Activated CD4-positive, alpha-beta T cell treated with anti-CD3 and anti-CD28 coated beads, Interleukin-2, amount 10 ng/mL, durations not matched to agents 7 days and 5 days (primary cell): ENCODE measurements around the gene FAM20A. TPM values are rescaled to one million over a fixed set of nuclear protein-coding genes. Genes with fewer than 3 reads are reported as not detected.

ENCODE experiments used
- CTCF ChIA-PET: fragments of 350-600 bp; sonication (Branson Sonifier 250); formaldehyde crosslinking; loops from one replicate; lab custom pipeline; 2021; ENCODE audit warnings: antibody characterized with exemption; lab: Charles Lee
- POLR2A ChIA-PET: fragments of 350-600 bp; sonication (Branson Sonifier 250); formaldehyde crosslinking; loops from one replicate; lab custom pipeline; 2021; ENCODE audit warnings: antibody characterized with exemption; lab: Charles Lee
- DNase-seq: peaks from one replicate; pipeline ENCODE4 v3.0.0-alpha.2; 2020
- H3K27ac Mint-ChIP-seq: one replicate; pipeline ENCODE4 v1.8.0; 2021; ENCODE audit warnings: mild to moderate bottlenecking, moderate library complexity, mixed read lengths
- H3K27me3 Mint-ChIP-seq: one replicate; pipeline ENCODE4 v1.8.0; 2021; ENCODE audit warnings: mixed read lengths
- H3K36me3 Mint-ChIP-seq: one replicate; pipeline ENCODE4 v1.8.0; 2021; ENCODE audit warnings: low read depth, mixed read lengths
- H3K4me1 Mint-ChIP-seq: one replicate; pipeline ENCODE4 v1.8.0; 2021; ENCODE audit warnings: mixed read lengths
- H3K4me3 Mint-ChIP-seq: one replicate; pipeline ENCODE4 v1.8.0; 2021; ENCODE audit warnings: mild to moderate bottlenecking, moderate library complexity, mixed read lengths
- H3K9me3 Mint-ChIP-seq: one replicate; pipeline ENCODE4 v1.8.0; 2021; ENCODE audit warnings: mixed read lengths
- total RNA-seq, 2 experiments: library from RNA; stranded (reverse); gene quantifications; one replicate each; pipeline ENCODE4 v1.2.3, GENCODE V29; 2021

FAM20A gene
- total RNA-seq, 2 experiments from 2014 or later = not detected

DNA sequence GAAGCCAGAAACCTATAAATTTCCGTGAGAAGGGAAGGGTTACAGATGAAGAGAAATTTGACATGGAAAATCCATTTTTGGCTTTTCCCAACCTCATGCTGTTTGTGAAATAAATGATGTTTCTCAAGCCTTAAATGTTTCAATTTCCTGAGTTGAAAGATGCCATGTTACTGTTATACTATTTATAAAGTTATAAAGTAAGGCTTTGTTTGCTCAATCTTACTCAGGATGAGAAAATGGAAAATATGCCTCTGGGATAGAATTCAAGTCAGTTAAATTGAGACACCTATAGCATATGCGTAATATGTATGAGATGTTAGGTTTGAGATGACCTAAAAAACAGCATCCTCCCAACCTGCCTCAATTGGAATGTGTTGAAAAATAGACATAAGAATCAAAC is 19.9 kb upstream of the FAM20A start:
- CTCF ChIA-PET = no interaction called here
- Mint-ChIP-seq H3K4me3 (no peak overlapping the region), H3K9me3 (no peaks in the 10 kb centered on the region), H3K27ac (no peak overlapping the region), H3K36me3 (no peaks in the 10 kb centered on the region), H3K27me3 (peaks cover 23% of the 10 kb centered on the region), H3K4me1 (no peaks in the 10 kb centered on the region)
- no peak for DNase-seq
- POLR2A ChIA-PET = no interaction called here

DNA sequence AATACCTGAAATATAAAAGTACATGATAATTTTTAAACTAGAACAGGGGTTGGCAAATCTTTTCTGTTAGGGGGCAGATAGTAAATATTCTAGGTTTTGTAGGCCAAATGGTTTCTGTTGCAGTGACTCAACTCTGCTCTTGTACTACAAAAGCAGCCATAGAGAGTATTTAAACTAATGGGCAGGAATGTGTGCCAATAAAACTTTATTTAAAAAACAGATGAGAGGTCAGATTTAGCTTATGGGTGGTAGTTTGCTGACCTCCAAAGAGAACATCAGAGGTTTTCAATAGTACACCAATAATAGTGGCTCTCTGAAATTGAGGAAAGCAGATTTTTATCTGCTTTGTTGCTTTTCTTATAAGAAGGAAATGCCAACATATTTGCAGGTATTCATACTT is 15.2 kb upstream of the FAM20A start:
- Mint-ChIP-seq H3K4me3 (no peak overlapping the region), H3K27me3 (peaks cover 39% of the 10 kb centered on the region), H3K36me3 (no peaks in the 10 kb centered on the region), H3K9me3 (no peaks in the 10 kb centered on the region), H3K27ac (no peak overlapping the region), H3K4me1 (no peaks in the 10 kb centered on the region)
- ChIA-PET POLR2A (no interaction called here), CTCF (no interaction called here)
- DNase-seq = no peak

DNA sequence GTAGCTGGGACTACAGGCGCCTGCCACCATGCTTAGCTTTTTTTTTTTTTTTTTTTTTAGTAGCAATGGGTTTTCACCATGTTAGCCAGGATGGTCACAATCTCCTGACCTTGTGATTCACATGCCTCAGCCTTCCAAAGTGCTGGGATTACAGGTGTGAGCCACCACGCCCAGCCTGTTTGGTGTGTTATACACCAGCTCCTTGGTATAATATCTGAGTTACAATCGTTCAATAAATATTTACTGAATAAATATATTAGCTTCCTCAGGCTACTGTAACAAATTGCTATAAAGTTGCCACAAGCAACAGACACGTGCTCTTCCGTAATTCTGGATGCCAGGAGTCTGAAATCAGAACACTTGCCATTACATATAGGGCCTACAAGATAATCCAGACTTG is 13.6 kb upstream of the FAM20A start:
- ChIA-PET POLR2A (no interaction called here), CTCF (interaction anchor here (2.5 kb wide), 1 partner anchor 19 kb away, joined by 8 read pairs; no protein-coding TSS in a partner anchor)
- H3K4me3 Mint-ChIP-seq = no peak overlapping the region
- peaks cover 38% of the 10 kb centered on the region for H3K27me3 Mint-ChIP-seq
- no peaks in the 10 kb centered on the region for H3K4me1 Mint-ChIP-seq
- H3K9me3 Mint-ChIP-seq = peaks cover 3% of the 10 kb centered on the region
- no peak overlapping the region for H3K27ac Mint-ChIP-seq
- H3K36me3 Mint-ChIP-seq = no peaks in the 10 kb centered on the region
- DNase-seq = no peak

DNA sequence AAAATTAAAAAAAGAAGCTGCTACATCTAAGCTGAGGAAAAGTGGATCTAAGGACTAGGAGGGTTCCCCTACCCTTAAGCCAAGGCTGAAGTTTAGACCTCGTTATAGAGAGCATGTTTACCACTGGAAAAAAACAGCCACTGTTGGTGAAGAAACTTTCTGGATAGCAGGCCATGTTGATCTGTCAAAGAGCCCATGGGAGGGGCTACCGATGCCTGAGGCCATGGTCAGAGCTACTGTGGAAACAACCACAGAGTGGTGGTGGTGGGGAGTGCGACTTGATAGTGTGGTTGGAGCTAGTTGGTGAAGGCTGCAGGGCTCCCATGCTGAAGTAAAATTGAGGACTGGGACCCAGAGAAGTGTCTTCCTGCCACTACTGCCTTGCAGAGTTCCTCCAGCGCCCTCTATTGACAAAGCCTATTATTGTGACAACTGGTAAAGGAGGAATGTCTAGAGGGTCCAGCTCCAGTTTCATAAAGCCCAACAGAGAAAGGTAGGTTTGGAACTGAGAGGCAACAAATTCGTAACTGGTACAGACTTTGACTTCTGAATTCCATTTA is 12.7 kb upstream of the FAM20A start:
- Mint-ChIP-seq H3K4me1 (no peaks in the 10 kb centered on the region), H3K27me3 (peaks cover 33% of the 10 kb centered on the region), H3K9me3 (peaks cover 10% of the 10 kb centered on the region), H3K4me3 (no peak overlapping the region), H3K36me3 (no peaks in the 10 kb centered on the region), H3K27ac (no peak overlapping the region)
- DNase-seq = peak; percentile 72
- ChIA-PET POLR2A (no interaction called here), CTCF (interaction anchor here (1.5 to 2.5 kb wide), 2 partner anchors 8 to 18 kb away, joined by 3 to 8 read pairs; no protein-coding TSS in a partner anchor)

DNA sequence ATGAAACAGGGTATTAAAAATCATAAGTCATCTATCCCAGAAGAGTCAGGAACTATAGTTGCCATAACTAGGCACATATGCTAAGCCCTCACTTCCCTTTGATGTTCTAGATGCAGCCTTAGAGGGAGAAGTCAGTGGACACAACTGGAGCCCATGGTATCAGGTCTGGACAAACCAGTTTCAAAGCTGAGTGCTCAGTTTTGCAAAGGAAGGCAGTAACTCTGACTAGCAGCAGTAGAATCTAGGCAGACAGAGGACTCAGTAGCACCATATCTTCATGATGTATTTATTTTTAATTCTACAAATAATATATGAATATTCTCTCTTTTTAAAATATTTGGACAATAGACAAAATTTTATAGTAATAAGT is 11.7 kb upstream of the FAM20A start:
- peaks cover 27% of the 10 kb centered on the region for H3K27me3 Mint-ChIP-seq
- no peaks in the 10 kb centered on the region for H3K4me1 Mint-ChIP-seq
- CTCF ChIA-PET = interaction anchor here (1.5 to 2.5 kb wide), 2 partner anchors 7 to 18 kb away, joined by 3 to 8 read pairs; no protein-coding TSS in a partner anchor
- no peaks in the 10 kb centered on the region for H3K36me3 Mint-ChIP-seq
- POLR2A ChIA-PET = no interaction called here
- no peak for DNase-seq
- peaks cover 14% of the 10 kb centered on the region for H3K9me3 Mint-ChIP-seq
- H3K4me3 Mint-ChIP-seq = no peak overlapping the region
- H3K27ac Mint-ChIP-seq = no peak overlapping the region

DNA sequence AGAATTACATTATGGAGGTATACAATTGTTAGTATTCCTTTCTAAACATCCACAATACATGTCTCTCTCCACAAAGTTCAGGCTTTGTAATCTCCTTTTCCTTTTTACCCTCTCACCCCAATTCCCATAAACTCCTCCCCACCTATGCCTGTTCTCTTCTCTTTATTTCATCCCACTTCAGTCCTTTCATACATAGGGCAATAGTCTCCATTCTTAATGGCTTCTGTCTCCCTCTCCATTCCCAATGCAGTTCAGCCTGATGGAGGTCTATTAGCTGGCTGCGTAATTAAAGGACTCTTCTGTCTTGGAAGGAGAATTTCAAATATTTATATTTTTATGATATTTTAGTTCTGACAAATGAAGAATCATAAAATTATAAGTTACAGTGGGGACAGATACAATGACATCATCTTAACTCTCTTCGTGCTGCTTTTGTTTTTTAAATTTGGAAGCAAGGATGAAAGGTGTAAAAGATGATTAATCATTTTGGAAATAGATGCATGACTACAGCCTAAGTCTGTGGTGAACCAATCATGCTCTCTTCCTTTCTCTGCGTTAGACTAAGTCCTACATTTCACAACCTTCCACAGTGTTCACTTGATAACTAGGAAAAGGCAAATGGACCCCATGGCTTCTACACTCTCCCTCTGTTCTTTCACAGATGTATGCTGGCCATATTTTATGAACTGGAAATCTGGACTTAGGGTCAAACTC is 11.2 kb upstream of the FAM20A start:
- ChIA-PET CTCF (interaction anchor here (2.5 kb wide), 1 partner anchor 17 kb away, joined by 8 read pairs; no protein-coding TSS in a partner anchor), POLR2A (no interaction called here)
- H3K27me3 Mint-ChIP-seq = peaks cover 28% of the 10 kb centered on the region
- no peak for DNase-seq
- no peaks in the 10 kb centered on the region for H3K4me1 Mint-ChIP-seq
- H3K4me3 Mint-ChIP-seq = no peak overlapping the region
- no peaks in the 10 kb centered on the region for H3K36me3 Mint-ChIP-seq
- peaks cover 19% of the 10 kb centered on the region for H3K9me3 Mint-ChIP-seq
- no peak overlapping the region for H3K27ac Mint-ChIP-seq

DNA sequence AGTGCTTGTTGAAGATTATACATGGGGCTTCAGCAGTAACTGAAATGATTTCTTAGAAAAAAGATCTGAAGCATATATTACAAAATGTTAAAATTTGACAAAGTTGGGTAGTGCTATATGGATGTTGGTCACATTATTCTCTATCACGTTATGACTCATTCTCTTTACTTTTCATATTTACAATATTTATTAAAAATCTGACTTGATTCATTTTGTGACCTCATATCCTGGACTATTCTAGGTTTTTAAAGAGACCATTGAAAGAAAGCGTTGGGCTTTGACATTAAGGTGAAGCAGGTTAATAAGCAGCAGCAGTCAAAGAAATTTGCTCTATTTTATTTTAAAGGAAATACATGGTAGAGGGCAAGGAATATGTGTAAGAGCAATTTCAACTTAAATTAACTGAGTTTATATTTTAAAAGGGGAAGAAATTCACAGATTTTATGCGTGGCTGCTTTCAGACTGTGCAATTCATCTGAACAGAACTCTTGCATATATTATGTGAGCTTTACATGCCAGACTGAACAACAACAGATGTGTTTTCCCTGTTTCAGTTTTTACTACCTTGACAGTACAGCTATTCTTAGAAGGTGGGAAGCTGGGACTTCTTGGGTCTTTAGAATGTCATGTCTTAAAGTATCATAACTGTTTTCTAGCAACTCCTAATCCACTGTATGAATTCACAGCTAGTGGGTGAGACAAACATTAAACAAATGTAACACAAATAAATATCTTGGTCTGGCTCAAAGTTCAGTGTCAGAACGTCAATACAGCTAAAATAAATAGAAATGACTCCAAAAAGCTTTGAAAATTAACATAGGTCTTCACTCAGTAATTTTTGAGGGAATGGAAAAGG is 10.4 kb upstream of the FAM20A start:
- no peak for DNase-seq
- H3K27me3 Mint-ChIP-seq = peaks cover 26% of the 10 kb centered on the region
- no peaks in the 10 kb centered on the region for H3K36me3 Mint-ChIP-seq
- no peaks in the 10 kb centered on the region for H3K4me1 Mint-ChIP-seq
- POLR2A ChIA-PET = no interaction called here
- H3K4me3 Mint-ChIP-seq = no peak overlapping the region
- H3K9me3 Mint-ChIP-seq = peaks cover 20% of the 10 kb centered on the region
- CTCF ChIA-PET = no interaction called here
- H3K27ac Mint-ChIP-seq = no peak overlapping the region

DNA sequence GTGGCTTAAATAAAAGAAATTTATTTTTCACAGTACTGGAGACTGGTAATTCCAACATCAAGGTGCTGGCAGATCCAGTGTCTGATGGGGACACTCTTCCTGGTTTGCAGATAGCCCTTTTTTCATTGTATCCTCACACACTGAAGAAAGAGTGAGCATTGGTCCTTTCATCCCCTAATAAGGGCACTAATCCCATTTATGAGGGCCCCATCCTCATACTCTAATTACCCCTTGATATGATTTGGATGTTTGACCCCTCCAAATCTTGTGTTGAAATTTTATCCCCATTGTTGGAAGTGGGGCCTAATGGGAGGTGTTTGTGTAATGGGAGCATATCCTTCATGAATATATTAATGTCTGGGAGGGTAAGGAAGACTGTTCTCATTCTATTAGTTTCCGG is 9.4 kb upstream of the FAM20A start:
- ChIA-PET POLR2A (no interaction called here), CTCF (no interaction called here)
- Mint-ChIP-seq H3K4me1 (no peaks in the 10 kb centered on the region), H3K9me3 (peaks cover 22% of the 10 kb centered on the region), H3K36me3 (no peaks in the 10 kb centered on the region), H3K4me3 (no peak overlapping the region), H3K27ac (no peak overlapping the region), H3K27me3 (peaks cover 33% of the 10 kb centered on the region)
- DNase-seq = no peak

DNA sequence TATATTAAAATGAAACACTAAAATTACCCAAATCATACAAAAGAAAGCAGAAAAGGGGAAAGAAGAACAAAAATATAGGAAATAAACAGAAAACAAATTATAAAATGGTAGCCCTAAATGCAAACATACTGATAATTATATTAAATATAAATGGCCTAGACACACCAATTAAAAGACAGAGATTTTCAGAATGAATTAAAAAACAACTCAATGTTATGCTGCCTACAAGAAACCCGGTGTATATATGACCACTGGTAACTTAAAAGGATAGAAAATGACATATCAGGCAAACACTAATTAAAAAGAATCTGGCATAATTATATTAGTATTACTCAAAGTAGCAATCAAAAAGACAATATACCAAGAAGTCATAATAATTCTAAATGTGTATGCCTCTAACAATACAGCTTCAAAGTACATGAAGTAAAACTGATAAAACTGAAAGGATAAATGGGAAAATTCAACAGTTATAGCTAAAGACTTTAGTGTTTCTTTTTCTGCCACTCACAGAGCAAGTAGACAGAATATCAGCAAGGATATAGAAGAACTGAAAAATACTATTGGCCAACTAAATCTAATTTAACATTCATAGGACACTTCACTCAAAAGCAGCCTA is 7.5 kb upstream of the FAM20A start:
- Mint-ChIP-seq H3K4me1 (no peaks in the 10 kb centered on the region), H3K36me3 (no peaks in the 10 kb centered on the region), H3K4me3 (no peak overlapping the region), H3K27me3 (peaks cover 39% of the 10 kb centered on the region), H3K27ac (no peak overlapping the region), H3K9me3 (peaks cover 22% of the 10 kb centered on the region)
- POLR2A ChIA-PET = no interaction called here
- CTCF ChIA-PET = interaction anchor here (1.1 kb wide), 1 partner anchor 12 kb away, joined by 3 read pairs; no protein-coding TSS in a partner anchor
- no peak for DNase-seq

DNA sequence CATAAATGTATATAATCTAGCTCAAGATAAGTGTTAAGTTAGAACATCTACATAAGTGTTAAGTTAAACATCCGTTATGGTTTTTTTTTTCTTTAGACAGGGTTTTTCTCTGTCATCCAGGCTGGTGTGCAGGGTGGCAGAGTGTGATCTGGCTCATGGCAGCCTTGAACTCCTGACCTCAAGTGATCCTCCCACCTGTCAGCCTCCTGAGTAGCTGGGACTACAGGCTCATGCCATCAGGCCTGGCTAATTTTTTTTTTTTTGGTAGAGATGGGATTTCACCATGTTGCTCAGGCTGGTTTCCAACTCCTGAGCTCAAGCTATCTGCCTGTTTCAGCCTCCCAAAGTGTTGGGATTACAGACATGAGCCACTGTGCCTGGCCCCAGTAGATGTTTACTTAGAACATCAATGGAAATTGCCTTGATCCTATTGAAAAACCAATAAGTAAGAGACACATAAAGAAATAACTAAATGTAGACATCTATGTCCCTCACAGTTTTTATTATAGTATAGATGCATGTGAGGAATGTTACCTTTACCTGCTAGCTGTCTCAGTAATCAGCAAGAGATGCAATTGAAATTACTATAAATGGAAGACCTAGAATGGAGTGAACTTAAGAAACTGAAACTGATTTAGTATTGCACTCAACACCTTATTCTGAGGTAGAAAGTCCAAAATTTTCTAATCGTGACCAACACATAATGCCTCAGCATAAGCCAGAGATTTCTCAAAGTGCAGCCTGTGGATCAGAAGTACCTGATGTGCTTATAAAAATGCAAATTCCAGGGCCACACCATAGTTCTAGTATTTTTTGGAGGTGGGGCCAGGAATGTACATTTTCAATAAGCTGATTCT is 5.5 kb upstream of the FAM20A start:
- ChIA-PET CTCF (interaction anchor here (0.6 to 1.2 kb wide), 2 partner anchors 7 to 182 kb away, joined by 3 read pairs; no protein-coding TSS in a partner anchor), POLR2A (no interaction called here)
- Mint-ChIP-seq H3K4me3 (no peak overlapping the region), H3K36me3 (no peaks in the 10 kb centered on the region), H3K9me3 (peaks cover 22% of the 10 kb centered on the region), H3K27ac (no peak overlapping the region), H3K4me1 (peaks cover 5% of the 10 kb centered on the region), H3K27me3 (peaks cover 45% of the 10 kb centered on the region)
- DNase-seq = no peak

DNA sequence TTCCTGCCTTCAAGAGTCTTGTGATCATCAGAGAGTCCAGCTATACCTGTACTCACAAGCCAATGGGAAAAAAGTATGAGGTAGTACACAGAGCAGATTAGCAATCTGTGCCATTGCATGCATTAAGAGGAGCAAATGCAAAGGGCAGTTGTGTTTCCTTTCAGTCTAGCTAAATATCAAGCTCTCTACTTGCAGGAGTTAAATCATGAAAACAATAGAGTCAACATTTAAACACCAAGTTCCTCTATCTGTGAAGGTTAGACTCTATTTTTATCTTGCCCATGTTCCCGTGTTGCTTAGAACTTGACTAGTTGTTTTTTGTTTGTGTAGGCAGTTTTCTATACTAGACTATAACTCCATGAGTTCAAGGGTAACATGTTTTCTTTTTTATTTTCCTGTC is 4.7 kb upstream of the FAM20A start:
- H3K27ac Mint-ChIP-seq = no peak overlapping the region
- no peak overlapping the region for H3K4me3 Mint-ChIP-seq
- no peaks in the 10 kb centered on the region for H3K36me3 Mint-ChIP-seq
- ChIA-PET POLR2A (no interaction called here), CTCF (interaction anchor here (1.2 kb wide), 1 partner anchor 8 kb away, joined by 3 read pairs; no protein-coding TSS in a partner anchor)
- H3K9me3 Mint-ChIP-seq = peaks cover 22% of the 10 kb centered on the region
- peaks cover 47% of the 10 kb centered on the region for H3K27me3 Mint-ChIP-seq
- H3K4me1 Mint-ChIP-seq = peaks cover 7% of the 10 kb centered on the region
- DNase-seq = no peak

DNA sequence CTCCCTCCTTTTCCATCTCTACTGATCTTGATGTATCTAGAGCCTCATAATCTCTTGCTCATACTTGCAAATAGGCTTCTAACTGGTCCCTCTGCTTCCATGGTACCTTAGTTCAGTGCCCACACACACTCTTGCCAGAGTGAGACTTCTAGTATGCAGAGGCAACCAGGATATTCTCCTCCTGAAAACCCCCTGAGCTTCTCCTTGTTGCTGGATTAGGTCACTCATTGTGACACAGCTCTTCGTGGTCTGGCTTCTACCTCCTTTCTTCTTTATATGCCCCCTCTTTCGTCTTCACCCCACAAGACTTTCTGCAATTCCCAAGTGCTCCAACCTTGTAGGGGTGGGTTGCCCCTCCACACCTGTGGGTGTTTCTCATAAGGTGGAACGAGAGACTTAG is 2.5 kb upstream of the FAM20A start:
- ChIA-PET POLR2A (no interaction called here), CTCF (interaction anchor here (0.6 kb wide), 1 partner anchor 526 kb away, joined by 3 read pairs; no protein-coding TSS in a partner anchor)
- Mint-ChIP-seq H3K27ac (no peak overlapping the region), H3K9me3 (peaks cover 10% of the 10 kb centered on the region), H3K4me3 (no peak overlapping the region), H3K27me3 (peaks cover 59% of the 10 kb centered on the region), H3K36me3 (no peaks in the 10 kb centered on the region), H3K4me1 (peaks cover 13% of the 10 kb centered on the region)
- DNase-seq = no peak
